ENCODE results near the gene BPHL.

GRCh38 chr6:3102875-3103274, 15.6 kb upstream of the BPHL start:
- TF ChIP-seq TAF1 (IDR thresholded peaks at IDR 0.05; ENCODE audit: low read depth, low read length), result no peak
- no peak for TF ChIP-seq POLR2AphosphoS5 (IDR thresholded peaks at IDR 0.05; ENCODE audit: low read depth, low read length)
- no peak for TF ChIP-seq POLR2A (IDR thresholded peaks at IDR 0.05; ENCODE audit: low read depth, low read length)
- no peak for TF ChIP-seq SPI1 (IDR thresholded peaks at IDR 0.05; ENCODE audit: low read depth, low read length)
